ENCODE results near the gene ACRBP.

The ACRBP gene

DNA sequence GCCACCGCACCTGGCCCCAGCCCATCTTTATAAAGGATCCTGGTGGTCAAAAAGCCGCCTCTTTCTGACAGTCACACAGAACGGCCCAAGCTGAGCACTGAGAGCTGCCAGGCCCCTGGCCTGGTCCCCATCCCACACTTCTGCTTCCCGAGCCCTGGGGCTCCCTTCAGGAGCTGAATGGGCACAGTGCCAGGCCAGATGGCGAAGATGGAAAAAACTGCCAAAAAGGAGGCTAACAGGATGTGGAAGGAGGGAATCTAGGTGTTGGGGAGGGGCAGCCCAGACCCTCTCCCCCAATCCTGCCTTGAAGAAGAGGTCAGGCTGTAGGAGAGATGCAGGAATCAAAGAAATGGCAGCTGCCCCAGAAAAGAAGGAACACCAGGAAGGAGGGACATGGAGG is 16.5 kb downstream of the ACRBP start:
- TF ChIP-seq TARDBP (IDR thresholded peaks at IDR 0.05), result no peak
- no peak for TF ChIP-seq SP1 (IDR thresholded peaks at IDR 0.05)
- no peak for TF ChIP-seq NFRKB (IDR thresholded peaks at IDR 0.05)
- ChIA-PET CTCF (interaction anchor here (1.3 kb wide), 1 partner anchor 54 kb away, joined by 3 read pairs; no protein-coding TSS in a partner anchor), POLR2A (no interaction called here)
- DNase-seq (ENCODE audit: extremely low spot score), result no peak

DNA sequence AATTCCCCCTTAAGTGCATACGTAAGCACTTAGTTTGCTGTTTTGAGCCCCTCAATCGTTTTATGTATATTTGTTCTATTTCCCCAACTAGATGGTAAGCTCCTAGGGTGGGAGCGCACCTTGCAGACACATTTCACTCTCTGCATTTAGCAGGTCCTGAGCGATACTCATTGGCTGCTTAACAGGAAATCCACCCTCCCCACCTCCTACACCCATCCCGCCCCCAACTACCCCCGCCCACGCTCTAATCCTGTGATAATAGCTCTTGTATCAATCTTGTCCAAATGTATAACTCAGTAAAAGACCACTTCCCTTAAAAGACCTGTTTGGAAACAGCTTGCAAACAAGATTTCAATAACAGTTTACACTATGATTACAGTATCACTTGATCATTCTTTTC is 19.6 kb downstream of the ACRBP start:
- POLR2A ChIA-PET, result interaction anchor here (0.7 to 1.6 kb wide), 6 partner anchors 8 to 96 kb away, joined by 4 to 7 read pairs (median 4); partner anchors contain the start of genes COPS7A, LPAR5 and ZNF384
- TF ChIP-seq SP1 (IDR thresholded peaks at IDR 0.05) (no peak), ZNF384 (IDR thresholded peaks at IDR 0.05) (peak; percentile 49; the same call in 1 of the 2 replicates), ELF4 (IDR thresholded peaks at IDR 0.05) (no peak)
- TF ChIP-seq, protein P1, sequence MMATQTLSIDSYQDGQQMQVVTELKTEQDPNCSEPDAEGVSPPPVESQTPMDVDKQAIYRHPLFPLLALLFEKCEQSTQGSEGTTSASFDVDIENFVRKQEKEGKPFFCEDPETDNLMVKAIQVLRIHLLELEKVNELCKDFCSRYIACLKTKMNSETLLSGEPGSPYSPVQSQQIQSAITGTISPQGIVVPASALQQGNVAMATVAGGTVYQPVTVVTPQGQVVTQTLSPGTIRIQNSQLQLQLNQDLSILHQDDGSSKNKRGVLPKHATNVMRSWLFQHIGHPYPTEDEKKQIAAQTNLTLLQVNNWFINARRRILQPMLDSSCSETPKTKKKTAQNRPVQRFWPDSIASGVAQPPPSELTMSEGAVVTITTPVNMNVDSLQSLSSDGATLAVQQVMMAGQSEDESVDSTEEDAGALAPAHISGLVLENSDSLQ (IDR thresholded peaks at IDR 0.05), result no peak
- DNase-seq (ENCODE audit: extremely low spot score), result peak; percentile 50
- CTCF ChIA-PET, result interaction anchor here (0.9 kb wide), 1 partner anchor 57 kb away, joined by 4 read pairs; no protein-coding TSS in a partner anchor

DNA sequence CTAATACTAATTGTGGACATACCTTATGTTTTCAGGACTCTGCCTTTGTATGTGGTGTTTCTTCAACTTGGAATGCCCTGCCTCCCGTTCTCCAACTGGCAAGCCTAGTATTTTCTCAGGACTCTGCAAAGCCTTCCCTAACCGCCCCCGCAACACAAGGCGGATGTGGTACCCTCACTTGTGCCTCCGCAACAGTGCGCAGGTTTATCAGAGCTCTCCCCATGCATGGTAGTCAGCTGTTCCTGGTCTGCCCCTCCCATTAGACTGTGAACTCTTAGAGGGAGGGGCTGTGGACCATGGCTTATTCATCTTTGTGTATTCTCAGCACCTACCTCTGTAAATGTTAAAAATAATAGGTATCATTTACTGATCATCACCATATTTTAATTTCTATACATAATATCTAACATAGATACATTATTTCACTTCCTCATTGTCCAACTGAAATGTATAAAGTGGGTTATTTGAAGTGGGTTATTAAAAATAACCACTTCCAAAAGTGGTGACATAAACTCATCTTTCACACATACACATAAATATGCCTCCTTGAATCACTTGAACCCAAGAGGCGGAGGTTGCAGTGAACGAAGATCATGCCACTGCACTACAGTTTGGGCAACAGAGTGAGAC is 20.5 kb downstream of the ACRBP start:
- DNase-seq (ENCODE audit: extremely low spot score), result no peak
- TF ChIP-seq BHLHE40 (IDR thresholded peaks at IDR 0.05; ENCODE audit: borderline replicate concordance), result no peak
- TF ChIP-seq FOXK2 (IDR thresholded peaks at IDR 0.05), result no peak
- no peak for TF ChIP-seq NFRKB (IDR thresholded peaks at IDR 0.05)
- ChIA-PET POLR2A (interaction anchor here (1.3 to 1.6 kb wide), 3 partner anchors 13 to 97 kb away, joined by 4 to 7 read pairs (median 6); partner anchors contain the start of genes COPS7A and ZNF384), CTCF (no interaction called here)

DNA sequence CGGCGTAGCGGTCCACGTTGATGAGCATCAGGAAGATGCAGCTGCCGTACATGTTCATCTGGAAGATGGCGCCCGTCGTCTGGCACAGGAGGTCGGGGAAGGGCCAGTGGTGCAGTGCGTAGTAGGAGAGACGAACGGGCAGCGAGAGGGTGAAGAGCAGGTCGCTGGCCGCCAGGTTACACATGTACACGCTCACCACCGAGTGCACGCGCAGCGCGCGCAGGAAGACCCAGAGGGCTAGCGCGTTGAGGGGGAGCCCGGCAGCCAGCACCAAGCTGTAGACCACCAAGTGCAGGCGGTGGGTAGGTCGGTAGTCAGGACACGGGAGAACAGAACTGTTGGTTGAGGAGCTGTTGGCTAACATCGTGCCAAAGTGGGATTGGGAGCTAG is 26.4 kb downstream of the ACRBP start:
- CTCF ChIA-PET, result interaction anchor here (0.6 to 1.4 kb wide), 2 partner anchors 11 to 68 kb away, joined by 3 to 4 read pairs; partner anchors contain the start of gene ZNF384
- POLR2A ChIA-PET, result interaction anchor here (0.9 kb wide), 1 partner anchor 69 kb away, joined by 4 read pairs; the partner anchor contains the start of gene ZNF384
- TF ChIP-seq ZNF384 (IDR thresholded peaks at IDR 0.05), result no peak
- no peak for DNase-seq (ENCODE audit: extremely low spot score)

DNA sequence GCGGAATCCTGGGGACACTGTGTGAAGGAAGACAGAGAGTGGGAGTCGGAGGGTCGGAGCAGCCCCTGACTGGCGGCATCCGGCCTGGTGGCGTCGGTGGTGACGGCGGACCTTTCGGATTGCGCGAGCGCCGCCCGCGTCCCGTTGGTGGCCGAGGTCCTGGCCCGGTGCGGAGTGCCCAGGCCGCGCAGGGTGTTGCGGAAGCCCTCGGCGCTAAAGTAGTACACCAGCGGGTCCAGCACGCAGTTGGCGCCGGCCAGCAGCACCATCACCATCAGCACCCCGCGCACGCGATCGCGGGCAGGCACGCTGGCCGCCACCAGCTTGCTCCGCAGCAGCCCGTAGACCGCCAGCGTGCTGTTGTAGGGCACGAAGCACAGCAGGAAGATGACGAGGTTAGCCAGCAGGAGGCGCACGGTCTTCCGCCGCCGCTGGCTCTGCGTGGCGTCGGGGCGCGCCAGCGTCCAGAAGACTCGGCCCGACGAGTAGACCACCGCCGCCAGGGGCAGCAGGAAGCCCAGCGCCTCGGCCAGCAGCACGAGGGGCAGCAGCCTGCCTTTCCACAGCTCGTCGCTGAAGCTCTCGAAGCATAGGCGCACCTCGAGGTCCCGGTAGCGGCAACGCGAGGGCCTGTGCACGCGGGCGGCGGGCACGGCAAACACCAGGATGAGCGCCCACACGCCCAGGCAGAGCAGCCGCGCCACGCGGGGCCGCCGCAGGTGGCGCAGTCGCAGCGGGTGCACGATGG is 26.9 kb downstream of the ACRBP start:
- POLR2A ChIA-PET, result no interaction called here
- CTCF ChIA-PET, result no interaction called here
- no peak for TF ChIP-seq ARNT (IDR thresholded peaks at IDR 0.05)
- TF ChIP-seq, protein P1 (IDR thresholded peaks at IDR 0.05), result no peak
- no peak for TF ChIP-seq FOXA1 (IDR thresholded peaks at IDR 0.05)
- DNase-seq (ENCODE audit: extremely low spot score), result no peak

DNA sequence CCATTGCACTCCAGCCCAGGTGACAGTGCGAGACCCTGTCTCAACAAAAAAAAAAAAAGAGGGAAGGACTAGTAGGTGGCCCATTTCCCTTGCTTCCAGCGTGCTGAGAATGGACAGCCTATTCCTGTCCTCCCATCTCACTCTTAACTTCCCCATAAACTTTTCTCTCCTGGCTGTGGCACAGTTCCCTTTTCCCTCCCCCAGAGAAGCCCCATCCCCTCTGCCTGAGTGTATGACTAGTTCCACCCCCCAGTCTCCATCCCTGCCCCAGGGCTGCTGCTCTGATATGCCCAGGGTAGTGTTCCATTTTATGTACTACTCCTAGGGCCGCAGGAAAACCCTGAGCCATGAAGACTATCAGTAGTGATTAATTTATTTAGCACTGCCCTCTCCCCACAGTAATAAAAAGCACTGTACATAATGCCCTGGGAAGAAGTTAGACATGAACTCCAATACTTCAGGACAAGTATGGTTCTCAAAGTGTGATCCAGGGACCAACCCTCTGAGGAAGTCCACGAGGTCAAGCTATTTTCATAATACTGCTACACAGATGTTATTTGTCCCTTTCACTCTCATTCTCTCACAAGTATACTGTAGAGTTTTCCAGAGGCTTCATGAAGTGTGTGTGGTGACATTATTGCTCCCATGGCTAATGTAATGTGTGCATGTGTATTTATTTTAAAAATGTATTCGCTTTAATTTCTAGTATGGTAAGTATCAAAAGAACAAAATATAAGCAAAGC is 28.6 kb downstream of the ACRBP start:
- ChIA-PET POLR2A (interaction anchor here (0.7 to 1.1 kb wide), 4 partner anchors 11 to 209 kb away, joined by 3 to 4 read pairs (median 3); partner anchors contain the start of genes COPS7A and ZNF384), CTCF (interaction anchor here (0.6 to 1.7 kb wide), 5 partner anchors 13 to 81 kb away, joined by 3 to 5 read pairs (median 3); no protein-coding TSS in a partner anchor)
- TF ChIP-seq HDGF (IDR thresholded peaks at IDR 0.05; ENCODE audit: borderline replicate concordance) (no peak), ZNF384 (IDR thresholded peaks at IDR 0.05) (no peak), SP1 (IDR thresholded peaks at IDR 0.05) (no peak), ARNT (IDR thresholded peaks at IDR 0.05) (no peak), CTBP1 (IDR thresholded peaks at IDR 0.05; ENCODE audit: borderline replicate concordance) (no peak), FOXA1 (IDR thresholded peaks at IDR 0.05) (no peak), TARDBP (IDR thresholded peaks at IDR 0.05) (no peak), SUZ12 (IDR thresholded peaks at IDR 0.05) (no peak), BHLHE40 (IDR thresholded peaks at IDR 0.05; ENCODE audit: borderline replicate concordance) (no peak)
- TF ChIP-seq, protein P1 (IDR thresholded peaks at IDR 0.05), result no peak
- DNase-seq (ENCODE audit: extremely low spot score), result no peak

DNA sequence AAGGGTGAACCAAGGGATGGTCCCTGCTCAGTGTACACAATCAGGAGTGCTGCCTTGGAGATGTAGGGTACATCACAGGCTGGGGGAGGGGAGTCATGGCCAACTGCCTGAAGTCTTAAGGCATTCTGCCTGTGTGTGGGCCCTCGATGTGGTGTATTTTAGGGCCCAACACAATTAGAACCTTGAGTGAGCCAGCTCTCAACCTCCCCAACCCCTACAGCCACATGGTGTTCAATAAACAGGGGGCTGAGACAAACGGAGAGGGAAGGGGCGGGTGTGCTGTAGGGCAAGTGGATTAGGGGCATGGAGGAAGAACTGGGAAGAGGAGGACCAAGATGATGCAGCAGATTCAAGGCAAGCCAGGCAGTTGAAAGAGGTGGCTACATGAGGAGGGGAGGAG is 31.4 kb downstream of the ACRBP start:
- ChIA-PET POLR2A (interaction anchor here (0.8 kb wide), 2 partner anchors 45 to 138 kb away, joined by 3 read pairs; partner anchors contain the start of gene MLF2), CTCF (interaction anchor here (0.6 to 0.8 kb wide), 3 partner anchors 29 to 207 kb away, joined by 4 read pairs; no protein-coding TSS in a partner anchor)
- DNase-seq (ENCODE audit: extremely low spot score), result no peak
- no peak for TF ChIP-seq L3MBTL2 (conservative IDR thresholded peaks at IDR 0.05)
- no peak for TF ChIP-seq FOXK2 (IDR thresholded peaks at IDR 0.05)
- no peak for TF ChIP-seq ZNF384 (IDR thresholded peaks at IDR 0.05)
- TF ChIP-seq SP1 (IDR thresholded peaks at IDR 0.05), result no peak
- no peak for TF ChIP-seq LEF1 (IDR thresholded peaks at IDR 0.05; ENCODE audit: borderline replicate concordance)

Data from HEK293T (cell line).